ENCODE results near the gene TRIM51G. TPM values are rescaled to one million over a fixed set of nuclear protein-coding genes. Genes with fewer than 3 reads are reported as not detected.
"Not testable (repeated sequence)": the region's sequence is repeated elsewhere in the genome, so short reads cannot be mapped to it uniquely, and the experiment has no call there.

The TRIM51G gene
- not detected for total RNA-seq

DNA sequence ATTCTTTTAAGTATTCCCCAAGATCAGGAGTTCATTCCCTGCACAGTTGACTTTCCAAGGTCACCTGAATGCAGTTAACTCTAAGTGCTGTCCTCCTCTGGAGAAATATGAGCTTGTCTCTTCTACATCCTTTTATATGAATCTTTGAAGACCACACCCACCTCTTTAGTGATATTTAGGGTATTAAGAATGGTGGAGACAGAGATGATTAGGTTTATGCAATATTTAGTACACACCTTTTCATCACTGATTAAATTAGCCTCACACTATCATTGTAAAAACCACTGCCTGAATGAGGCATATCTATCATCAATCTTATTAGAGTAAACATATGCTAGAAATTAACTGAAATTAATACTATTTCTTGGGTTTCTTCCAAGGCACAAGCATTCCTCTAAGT, at the start of gene TRIM51G:
Gene TRIM51G, minus strand, starts transcription at position 101 of the 400 bp plus-strand sequence. CDS start 2,190 bp downstream, outside the sequence.
- not testable (repeated sequence) for H3K36me3 Mint-ChIP-seq, DNase-seq, H3K27ac Mint-ChIP-seq, H3K9me3 Mint-ChIP-seq, H3K27me3 Mint-ChIP-seq, H3K4me3 Mint-ChIP-seq, H3K4me1 Mint-ChIP-seq

DNA sequence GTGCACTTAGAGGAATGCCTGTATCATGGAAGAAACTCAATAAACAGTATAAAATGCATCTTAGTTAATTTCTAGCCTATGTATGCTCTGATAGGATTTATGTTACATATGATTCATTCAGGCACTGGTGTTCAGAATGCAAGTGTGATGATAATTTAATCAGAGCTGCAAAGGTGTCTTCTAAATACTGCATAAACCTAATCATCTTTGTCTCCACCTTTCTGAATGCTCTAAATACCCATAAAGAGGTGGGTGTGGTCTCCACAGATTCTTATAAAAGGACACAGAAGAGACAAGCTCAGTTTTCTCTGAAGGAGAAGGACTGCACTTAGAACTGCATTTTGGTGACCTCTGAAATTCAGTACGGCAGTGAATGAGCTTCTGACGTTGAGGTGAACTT, 44.8 kb upstream of the TRIM51G start, which contains the start of gene TRIM49B:
Gene TRIM49B, plus strand, starts transcription at position 301 of the 400 bp plus-strand sequence. CDS start 2,777 bp downstream, outside the sequence.
- H3K4me3 Mint-ChIP-seq, H3K27ac Mint-ChIP-seq, H3K36me3 Mint-ChIP-seq, H3K27me3 Mint-ChIP-seq, H3K9me3 Mint-ChIP-seq, DNase-seq, H3K4me1 Mint-ChIP-seq: not testable (repeated sequence)

DNA sequence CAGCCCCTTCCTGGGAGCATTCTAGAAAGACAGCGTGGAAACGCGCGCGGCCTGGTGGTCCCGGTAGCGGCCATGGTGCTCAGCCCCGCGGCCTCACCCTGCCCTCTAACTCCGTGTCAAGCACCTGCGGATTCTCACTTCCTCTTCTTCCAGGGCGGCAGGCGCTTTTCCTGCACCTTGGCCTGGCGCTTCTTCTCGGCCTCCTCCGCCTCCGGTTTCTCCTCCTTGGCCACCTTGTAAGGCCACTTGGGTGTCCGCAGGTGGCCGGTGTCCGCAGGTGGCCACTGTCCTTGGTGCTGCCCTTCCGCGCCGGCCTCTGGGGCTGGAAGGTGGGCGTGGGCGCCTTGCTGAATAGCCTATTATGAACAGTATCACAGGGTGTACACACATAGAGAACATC, 15.1 kb downstream of the TRIM51G start:
- not testable (repeated sequence) for H3K27ac Mint-ChIP-seq, H3K4me3 Mint-ChIP-seq, H3K36me3 Mint-ChIP-seq, H3K4me1 Mint-ChIP-seq, H3K27me3 Mint-ChIP-seq, H3K9me3 Mint-ChIP-seq, DNase-seq

- H3K27me3 Mint-ChIP-seq, H3K27ac Mint-ChIP-seq, H3K4me1 Mint-ChIP-seq, DNase-seq, H3K36me3 Mint-ChIP-seq, H3K9me3 Mint-ChIP-seq, H3K4me3 Mint-ChIP-seq: not testable (repeated sequence)
Measured at GRCh38 chr11:48955315-48956049, 28.2 kb downstream of the TRIM51G start.

- not testable (repeated sequence) for H3K27ac Mint-ChIP-seq, H3K4me3 Mint-ChIP-seq, H3K36me3 Mint-ChIP-seq, H3K9me3 Mint-ChIP-seq, H3K4me1 Mint-ChIP-seq, DNase-seq, H3K27me3 Mint-ChIP-seq
Measured at GRCh38 chr11:48945796-48946195, 37.9 kb downstream of the TRIM51G start.

Other genes starting within 250 kb of the TRIM51G start
- not detected for gene TRIM49B, start 44.9 kb upstream of the TRIM51G start, total RNA-seq
- gene TRIM64C, start 75.2 kb upstream of the TRIM51G start, total RNA-seq = not detected
- gene FOLH1, start 224.7 kb upstream of the TRIM51G start, total RNA-seq = not detected

Data from activated naive CD8-positive, alpha-beta T cell treated with anti-CD3 and anti-CD28 coated beads for 36 hours (primary cell).